ENCODE measurements around the gene TCN2.

- TF ChIP-seq CTCF (IDR thresholded peaks at IDR 0.05; ENCODE audit: insufficient read depth, low read length, poor library complexity, severe bottlenecking) (no peak), EZH2phosphoT487 (conservative IDR thresholded peaks at IDR 0.05; ENCODE audit: low read length) (no peak)
These were observed 965 bp downstream of the TCN2 start for GRCh38 chr22:30607939-30608338.

Measured in SU-DHL-6 (cell line).